ENCODE results near the gene PTPRT.

GRCh38 chr20:42915081-42915480, 274.6 kb downstream of the PTPRT start:
- TF ChIP-seq, protein P1, sequence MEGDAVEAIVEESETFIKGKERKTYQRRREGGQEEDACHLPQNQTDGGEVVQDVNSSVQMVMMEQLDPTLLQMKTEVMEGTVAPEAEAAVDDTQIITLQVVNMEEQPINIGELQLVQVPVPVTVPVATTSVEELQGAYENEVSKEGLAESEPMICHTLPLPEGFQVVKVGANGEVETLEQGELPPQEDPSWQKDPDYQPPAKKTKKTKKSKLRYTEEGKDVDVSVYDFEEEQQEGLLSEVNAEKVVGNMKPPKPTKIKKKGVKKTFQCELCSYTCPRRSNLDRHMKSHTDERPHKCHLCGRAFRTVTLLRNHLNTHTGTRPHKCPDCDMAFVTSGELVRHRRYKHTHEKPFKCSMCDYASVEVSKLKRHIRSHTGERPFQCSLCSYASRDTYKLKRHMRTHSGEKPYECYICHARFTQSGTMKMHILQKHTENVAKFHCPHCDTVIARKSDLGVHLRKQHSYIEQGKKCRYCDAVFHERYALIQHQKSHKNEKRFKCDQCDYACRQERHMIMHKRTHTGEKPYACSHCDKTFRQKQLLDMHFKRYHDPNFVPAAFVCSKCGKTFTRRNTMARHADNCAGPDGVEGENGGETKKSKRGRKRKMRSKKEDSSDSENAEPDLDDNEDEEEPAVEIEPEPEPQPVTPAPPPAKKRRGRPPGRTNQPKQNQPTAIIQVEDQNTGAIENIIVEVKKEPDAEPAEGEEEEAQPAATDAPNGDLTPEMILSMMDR (conservative IDR thresholded peaks at IDR 0.05; ENCODE audit: low read depth, low read length) = no peak
- no peak for TF ChIP-seq CHD1 (IDR thresholded peaks at IDR 0.05; ENCODE audit: low read depth, low read length)
- TF ChIP-seq POLR2A (IDR thresholded peaks at IDR 0.05; ENCODE audit: low read depth, low read length) = no peak
- no peak for TF ChIP-seq RAD21 (IDR thresholded peaks at IDR 0.05; ENCODE audit: low read length)
- TF ChIP-seq CEBPB (IDR thresholded peaks at IDR 0.05; ENCODE audit: low read depth, low read length) = no peak
- TF ChIP-seq ELK1 (IDR thresholded peaks at IDR 0.05; ENCODE audit: borderline replicate concordance, low read depth, low read length) = no peak
- no peak for TF ChIP-seq FOS (IDR thresholded peaks at IDR 0.05; ENCODE audit: low read depth, low read length)
- no peak for TF ChIP-seq MXI1 (IDR thresholded peaks at IDR 0.05; ENCODE audit: borderline replicate concordance, low read depth, low read length)
- TF ChIP-seq RFX5 (IDR thresholded peaks at IDR 0.05; ENCODE audit: low read depth, low read length) = no peak
- no peak for TF ChIP-seq SMC3 (IDR thresholded peaks at IDR 0.05; ENCODE audit: low read depth, low read length)
- TF ChIP-seq BHLHE40 (IDR thresholded peaks at IDR 0.05; ENCODE audit: low read depth, low read length) = no peak
- TF ChIP-seq MAFK (IDR thresholded peaks at IDR 0.05; ENCODE audit: low read depth, low read length) = no peak
- TF ChIP-seq MAZ (IDR thresholded peaks at IDR 0.05; ENCODE audit: borderline replicate concordance, low read depth, low read length) = no peak

All from IMR-90 (cell line).